Ascending aorta (tissue), 2 donors: ENCODE data around the gene TMEM40. TPM values are rescaled to one million over a fixed set of nuclear protein-coding genes. Genes with fewer than 3 reads are reported as not detected.

Experiments used
- DNase-seq, 2 donors: peaks; one replicate each; pipeline ENCODE4 v3.0.0-alpha.2; 2019; ENCODE audit warnings: low spot score in 2 of 2
- H3K27ac ChIP-seq, 2 donors: fragments of 200-600 bp; sonication (generic); one replicate each; pipeline ENCODE4 v1.5.1; 2016 to 2017; ENCODE audit warnings: mild to moderate bottlenecking in 1 of 2
- H3K27me3 ChIP-seq: fragments of 200-600 bp; sonication (generic); one replicate; pipeline ENCODE4 v1.5.1; 2017
- H3K36me3 ChIP-seq, 2 donors: fragments of 200-600 bp; sonication (generic); one replicate each; pipeline ENCODE4 v1.5.1; 2016
- H3K4me1 ChIP-seq, 2 donors: fragments of 200-600 bp; sonication (generic); one replicate each; pipeline ENCODE4 v1.5.1; 2016 to 2017; ENCODE audit warnings: mild to moderate bottlenecking in 1 of 2
- H3K4me3 ChIP-seq, 2 donors: fragments of 200-600 bp; sonication (generic); one replicate each; pipeline ENCODE4 v1.5.1; 2016 to 2017; ENCODE audit warnings: mild to moderate bottlenecking in 1 of 2
- H3K9me3 ChIP-seq, 2 donors: fragments of 200-600 bp; sonication (generic); one replicate each; pipeline ENCODE4 v1.5.1; 2016
- CTCF ChIP-seq, 3 experiments: fragments of 200-600 bp in 2 of 3; fragments of 450-650 bp in 1 of 3; sonication (generic) in 2 of 3; IDR thresholded peaks; one replicate each; pipeline ENCODE4 v1.5.1; 2016 to 2019; ENCODE audit warnings: antibody characterized with exemption in 3 of 3, mild to moderate bottlenecking in 1 of 3, moderate library complexity in 1 of 3
- intact Hi-C: fragments of 100-400 bp; cut with DNase I; formaldehyde crosslinking; loops from one replicate; pipeline ENCODE4 v1.15.1; 2023
- total RNA-seq: library from RNA; depleted of rRNA; stranded (reverse); fragments of >200 nt; gene quantifications from one replicate; pipeline ENCODE4 v1.1.0, GENCODE V29; 2016

TMEM40 gene
- total RNA-seq, 1 donor from 2014 or later: not detected

GRCh38 chr3:12758025-12758781 is 856 bp downstream of the TMEM40 start:
- intact Hi-C loops: no loop called here
- Histone ChIP-seq H3K4me3 (no peak overlapping the region), H3K27me3 (no peaks in the 10 kb centered on the region), H3K27ac (peak overlapping the region; percentile 64 to 70), H3K36me3 (no peaks in the 10 kb centered on the region), H3K4me1 (peaks cover 3 to 6% of the 10 kb centered on the region in 2 donors), H3K9me3 (no peaks in the 10 kb centered on the region)
- no peak for TF ChIP-seq CTCF (IDR thresholded peaks at IDR 0.05)
- DNase-seq: no peak

- H3K9me3 ChIP-seq: no peaks in the 10 kb centered on the region
- no peak overlapping the region for H3K4me3 ChIP-seq
- H3K27ac ChIP-seq: no peak overlapping the region
- no peak for DNase-seq
- H3K27me3 ChIP-seq: no peaks in the 10 kb centered on the region
- intact Hi-C loops: no loop called here
- no peaks in the 10 kb centered on the region for H3K36me3 ChIP-seq
- H3K4me1 ChIP-seq: peaks cover 3 to 6% of the 10 kb centered on the region in 2 donors
- no peak for TF ChIP-seq CTCF (IDR thresholded peaks at IDR 0.05)
Measured at GRCh38 chr3:12756635-12757034, 2.4 kb downstream of the TMEM40 start.

- H3K36me3 ChIP-seq: no peaks in the 10 kb centered on the region
- H3K9me3 ChIP-seq: no peaks in the 10 kb centered on the region
- no peak overlapping the region for H3K4me3 ChIP-seq
- H3K4me1 ChIP-seq: peaks cover 3 to 6% of the 10 kb centered on the region in 2 donors
- intact Hi-C loops: no loop called here
- H3K27ac ChIP-seq: no peak overlapping the region
- H3K27me3 ChIP-seq: no peaks in the 10 kb centered on the region
- no peak for DNase-seq
- TF ChIP-seq CTCF (IDR thresholded peaks at IDR 0.05): no peak
Measured at GRCh38 chr3:12756175-12756574, 2.9 kb downstream of the TMEM40 start.

GRCh38 chr3:12755754-12756153 is 3.3 kb downstream of the TMEM40 start:
- Histone ChIP-seq H3K27me3 (no peaks in the 10 kb centered on the region), H3K27ac (no peak overlapping the region), H3K36me3 (no peaks in the 10 kb centered on the region), H3K4me3 (no peak overlapping the region), H3K9me3 (no peaks in the 10 kb centered on the region), H3K4me1 (peaks cover 3 to 6% of the 10 kb centered on the region in 2 donors)
- TF ChIP-seq CTCF (IDR thresholded peaks at IDR 0.05): no peak
- intact Hi-C loops: no loop called here
- DNase-seq: no peak

GRCh38 chr3:12754313-12754712 is 4.7 kb downstream of the TMEM40 start:
- Histone ChIP-seq H3K4me3 (no peak overlapping the region), H3K36me3 (no peaks in the 10 kb centered on the region), H3K27me3 (no peaks in the 10 kb centered on the region), H3K27ac (no peak overlapping the region), H3K4me1 (peaks cover 3 to 10% of the 10 kb centered on the region in 2 donors), H3K9me3 (no peaks in the 10 kb centered on the region)
- TF ChIP-seq CTCF (IDR thresholded peaks at IDR 0.05): no peak
- DNase-seq: no peak
- intact Hi-C loops: no loop called here
